Measurements from ENCODE around the gene HINFP.

- TF ChIP-seq, protein P1, sequence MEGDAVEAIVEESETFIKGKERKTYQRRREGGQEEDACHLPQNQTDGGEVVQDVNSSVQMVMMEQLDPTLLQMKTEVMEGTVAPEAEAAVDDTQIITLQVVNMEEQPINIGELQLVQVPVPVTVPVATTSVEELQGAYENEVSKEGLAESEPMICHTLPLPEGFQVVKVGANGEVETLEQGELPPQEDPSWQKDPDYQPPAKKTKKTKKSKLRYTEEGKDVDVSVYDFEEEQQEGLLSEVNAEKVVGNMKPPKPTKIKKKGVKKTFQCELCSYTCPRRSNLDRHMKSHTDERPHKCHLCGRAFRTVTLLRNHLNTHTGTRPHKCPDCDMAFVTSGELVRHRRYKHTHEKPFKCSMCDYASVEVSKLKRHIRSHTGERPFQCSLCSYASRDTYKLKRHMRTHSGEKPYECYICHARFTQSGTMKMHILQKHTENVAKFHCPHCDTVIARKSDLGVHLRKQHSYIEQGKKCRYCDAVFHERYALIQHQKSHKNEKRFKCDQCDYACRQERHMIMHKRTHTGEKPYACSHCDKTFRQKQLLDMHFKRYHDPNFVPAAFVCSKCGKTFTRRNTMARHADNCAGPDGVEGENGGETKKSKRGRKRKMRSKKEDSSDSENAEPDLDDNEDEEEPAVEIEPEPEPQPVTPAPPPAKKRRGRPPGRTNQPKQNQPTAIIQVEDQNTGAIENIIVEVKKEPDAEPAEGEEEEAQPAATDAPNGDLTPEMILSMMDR (IDR thresholded peaks at IDR 0.05; ENCODE audit: low read depth, low read length) = no peak
- TF ChIP-seq POLR2A (IDR thresholded peaks at IDR 0.05; ENCODE audit: extremely low read depth, insufficient read length) = no peak
Measured at GRCh38 chr11:119100994-119101758, 20.2 kb upstream of the HINFP start.
